SHP77 treated with DMSO at 0.1 percent for 48 hours (cell line): ENCODE data around the gene FZD1.

Experiments used
- DNase-seq: peaks from one replicate; lab custom pipeline; 2025; lab: John Stamatoyannopoulos, UW

Gene FZD1

DNA sequence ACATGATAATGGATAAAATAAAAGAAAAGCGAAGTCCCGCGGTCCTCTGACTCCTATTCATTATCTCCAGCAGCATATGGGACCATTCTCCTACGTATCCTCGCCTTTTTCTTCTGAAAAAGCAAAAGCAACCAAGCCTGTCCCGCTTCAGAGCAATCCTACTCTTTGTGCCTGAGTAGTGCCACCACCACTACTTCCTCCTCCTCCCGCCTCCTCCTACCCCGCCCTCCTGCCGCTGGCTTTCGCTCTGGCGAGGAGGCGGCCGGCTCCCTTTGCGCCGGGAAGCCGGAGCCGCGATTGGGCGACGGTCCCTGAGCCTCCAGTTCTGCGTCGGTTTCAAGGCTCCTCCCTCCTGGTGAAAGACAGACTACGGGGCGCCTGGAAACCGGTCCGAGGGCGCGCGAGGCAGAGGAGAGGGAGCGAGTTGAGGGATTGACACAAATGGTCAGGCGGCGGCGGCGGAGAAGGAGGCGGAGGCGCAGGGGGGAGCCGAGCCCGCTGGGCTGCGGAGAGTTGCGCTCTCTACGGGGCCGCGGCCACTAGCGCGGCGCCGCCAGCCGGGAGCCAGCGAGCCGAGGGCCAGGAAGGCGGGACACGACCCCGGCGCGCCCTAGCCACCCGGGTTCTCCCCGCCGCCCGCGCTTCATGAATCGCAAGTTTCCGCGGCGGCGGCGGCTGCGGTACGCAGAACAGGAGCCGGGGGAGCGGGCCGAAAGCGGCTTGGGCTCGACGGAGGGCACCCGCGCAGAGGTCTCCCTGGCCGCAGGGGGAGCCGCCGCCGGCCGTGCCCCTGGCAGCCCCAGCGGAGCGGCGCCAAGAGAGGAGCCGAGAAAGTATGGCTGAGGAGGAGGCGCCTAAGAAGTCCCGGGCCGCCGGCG is at the start of gene FZD1:
Gene FZD1 (plus strand): TSS at position 388 of the 878 bp plus-strand sequence. CDS start 448 bp downstream, at position 836.
- DNase-seq: peak; percentile 96

DNA sequence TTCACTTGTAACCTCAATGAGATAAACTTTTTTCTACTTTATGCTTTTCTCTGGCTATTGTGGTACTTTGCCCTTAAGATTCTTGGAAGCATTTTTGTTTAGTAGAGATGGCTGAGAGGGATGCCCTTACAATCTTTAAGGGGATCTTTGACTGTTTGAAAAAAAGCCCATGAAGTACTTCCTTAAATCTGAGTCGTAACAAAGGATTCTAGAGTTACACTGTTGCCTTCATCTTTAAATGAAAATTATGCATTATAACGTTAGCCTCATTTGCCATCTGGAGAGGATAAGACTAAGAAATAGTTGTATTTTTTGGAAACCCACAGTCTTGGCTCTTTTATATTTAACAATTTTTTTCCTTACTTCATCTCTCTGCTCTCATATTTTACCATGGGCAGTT is 37.8 kb upstream of the FZD1 start:
- no peak for DNase-seq

DNA sequence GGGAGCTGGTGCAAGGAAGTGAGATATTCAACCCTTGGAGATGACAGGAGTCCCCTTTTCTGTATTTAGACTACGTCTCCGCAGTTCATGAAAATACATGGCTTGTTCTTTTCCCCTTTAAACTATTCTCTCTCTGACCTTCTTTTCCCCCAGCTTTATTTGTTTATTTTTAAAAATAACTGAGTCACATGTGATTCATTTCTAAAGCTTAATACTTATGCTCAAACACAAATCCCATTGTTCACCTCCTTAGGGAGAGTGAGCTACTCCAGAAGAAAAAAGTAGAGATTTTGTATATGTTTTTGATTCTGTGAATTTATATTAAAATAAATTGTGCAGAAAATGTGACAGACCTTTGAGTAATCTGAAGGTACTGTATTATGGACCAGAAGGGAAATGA is 35.9 kb upstream of the FZD1 start:
- no peak for DNase-seq

DNA sequence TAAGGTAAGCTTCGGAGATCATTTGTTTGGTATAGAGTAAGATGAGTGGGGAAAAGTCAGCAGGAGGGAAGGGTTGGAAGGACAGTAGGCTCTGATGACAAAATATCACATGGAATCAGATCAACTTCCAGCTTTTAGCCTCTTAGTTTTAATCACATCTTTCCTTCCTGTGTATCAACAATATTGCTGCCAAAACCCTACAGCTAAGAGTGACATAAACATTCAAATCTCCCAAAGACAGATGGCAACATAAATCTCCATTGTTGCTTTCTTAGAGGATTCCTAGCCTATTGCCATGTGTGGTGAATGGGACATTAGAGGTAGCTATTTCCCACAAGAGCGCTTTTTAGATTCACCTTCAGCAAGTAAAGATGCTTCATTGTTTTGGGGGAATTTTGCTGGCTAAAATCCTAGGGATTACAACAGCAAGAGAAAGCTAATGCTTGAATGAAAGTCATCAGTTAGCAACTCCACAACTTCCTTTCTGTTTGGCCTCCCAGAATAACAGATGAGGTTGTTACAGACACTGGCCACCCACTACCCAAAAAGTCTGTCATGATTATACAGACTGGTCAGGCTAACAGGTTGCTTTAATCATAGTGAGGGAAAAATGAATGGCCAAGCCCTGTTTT is 35.2 kb upstream of the FZD1 start:
- DNase-seq: no peak

DNA sequence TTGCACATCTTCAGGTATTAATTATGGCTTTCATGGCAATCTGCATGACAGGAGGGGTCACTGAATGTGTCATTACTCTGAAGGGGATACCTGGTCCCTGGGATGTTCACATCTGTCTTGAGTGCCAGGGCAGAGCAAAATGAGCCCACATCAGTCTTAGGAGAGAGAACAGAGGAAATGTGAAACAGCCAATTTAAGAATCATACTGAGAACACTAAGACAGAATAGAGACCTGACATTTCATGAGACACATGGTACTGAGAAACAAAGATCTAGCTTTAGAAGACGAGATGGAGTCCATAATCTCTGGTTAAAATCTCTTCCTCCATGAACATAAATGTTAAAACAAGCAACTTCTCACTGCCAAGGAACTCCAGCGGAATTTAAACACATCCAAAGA is 34.1 kb upstream of the FZD1 start:
- no peak for DNase-seq

DNA sequence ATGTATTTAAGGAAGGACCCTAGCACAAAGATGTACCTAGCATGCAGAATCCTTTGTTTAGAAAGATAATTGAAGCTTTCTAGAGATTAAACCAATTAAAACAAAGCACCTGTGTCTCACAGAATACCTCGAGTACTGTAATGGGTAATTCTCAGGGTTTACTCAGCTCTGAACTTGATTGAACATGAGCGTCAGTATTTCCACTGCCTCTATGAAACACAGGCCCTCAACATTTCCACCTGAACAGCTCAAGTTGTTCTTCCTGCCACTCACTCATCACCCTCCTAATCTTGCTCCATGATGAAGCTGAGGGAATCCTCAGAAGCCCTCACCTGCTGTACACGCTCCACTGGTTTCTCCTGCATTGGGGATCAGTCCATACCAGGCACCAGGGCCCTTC is 33.7 kb upstream of the FZD1 start:
- no peak for DNase-seq

DNA sequence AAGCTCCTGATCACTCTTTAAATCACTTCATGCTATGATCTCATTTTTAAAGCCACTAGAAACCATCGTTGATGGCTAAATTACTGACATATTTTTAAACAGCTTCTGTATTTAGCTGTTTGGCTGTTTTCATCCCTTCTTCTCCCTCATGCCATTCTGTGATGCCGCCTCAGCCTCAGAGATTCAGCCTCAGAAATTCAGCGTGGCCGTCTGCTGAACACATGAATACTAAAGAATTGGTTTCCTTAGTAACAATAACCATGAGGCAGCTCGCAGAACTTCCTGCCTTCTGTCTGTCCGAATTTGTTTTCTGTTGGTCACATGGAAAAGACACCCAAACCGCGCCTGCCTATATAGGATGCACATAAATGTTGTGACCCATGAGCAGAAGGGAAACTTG is 31.0 kb upstream of the FZD1 start:
- DNase-seq: no peak

DNA sequence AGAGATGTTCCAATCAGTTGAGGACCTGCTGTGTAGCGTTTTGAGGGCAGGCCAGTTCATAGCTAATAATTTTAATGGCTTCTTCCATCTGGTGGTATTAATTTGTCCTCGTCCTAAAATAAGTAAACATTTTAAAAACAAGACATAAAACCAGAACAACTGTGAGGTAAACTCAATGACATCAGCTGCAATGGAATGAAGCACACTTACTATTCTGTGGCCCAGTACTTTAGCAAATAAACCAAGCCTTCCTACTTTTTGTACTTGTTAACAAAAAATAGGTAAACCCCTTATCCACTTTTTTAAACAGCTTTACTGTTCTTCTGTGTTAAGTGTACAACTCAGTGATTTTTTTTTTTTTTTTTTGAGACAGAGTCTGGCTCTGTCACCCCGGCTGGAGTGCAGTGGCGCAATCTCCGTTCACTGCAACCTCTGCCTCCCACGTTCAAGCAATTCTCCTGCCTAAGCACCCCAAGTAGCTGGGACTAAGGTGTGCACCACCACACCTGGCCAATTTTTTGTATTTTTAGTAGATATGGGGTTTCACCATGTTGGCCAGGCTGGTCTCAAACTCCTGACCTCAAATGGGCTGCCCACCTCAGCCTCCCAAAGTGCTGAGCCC is 28.9 kb upstream of the FZD1 start:
- DNase-seq: no peak

DNA sequence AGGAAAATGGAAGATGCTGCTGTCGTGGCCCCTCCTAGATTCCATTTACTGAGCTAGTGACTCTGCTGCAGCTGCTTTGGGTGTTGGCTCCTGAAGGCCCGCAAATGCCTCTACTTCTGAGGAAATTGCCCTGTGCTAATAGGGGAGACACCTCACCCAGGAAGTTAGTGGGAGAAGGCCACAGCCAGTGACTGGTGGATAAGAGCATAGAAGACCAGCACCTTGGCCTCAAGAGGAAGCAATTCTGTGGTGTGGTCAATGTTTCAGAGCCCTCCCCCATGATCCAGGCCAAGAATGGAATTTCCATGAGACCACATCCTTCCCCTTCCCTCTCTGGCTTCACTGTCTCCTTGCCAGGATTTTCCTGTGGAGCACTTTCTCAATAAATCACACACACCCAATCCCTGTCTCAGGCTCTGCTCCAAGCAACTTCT is 25.0 kb upstream of the FZD1 start:
- DNase-seq: no peak

DNA sequence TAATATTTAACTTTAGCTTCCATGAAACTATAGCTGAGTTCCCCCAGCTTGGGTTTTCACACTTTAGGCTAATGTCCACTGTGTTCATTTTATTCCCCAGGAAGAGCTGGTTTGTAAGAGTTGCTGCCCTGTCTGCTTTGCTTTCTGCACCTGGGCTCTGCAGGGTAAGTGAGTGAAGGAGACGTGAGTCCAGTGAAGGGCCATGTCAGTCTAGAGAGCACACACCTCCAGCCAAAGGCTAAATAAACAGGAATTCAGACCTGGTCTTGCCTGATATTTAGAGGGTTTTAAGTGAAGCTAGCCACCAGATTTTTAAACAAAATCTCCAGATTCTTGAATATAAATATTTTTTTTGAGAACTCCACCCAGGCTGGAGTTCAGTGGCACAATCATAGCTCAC is 24.5 kb upstream of the FZD1 start:
- no peak for DNase-seq

DNA sequence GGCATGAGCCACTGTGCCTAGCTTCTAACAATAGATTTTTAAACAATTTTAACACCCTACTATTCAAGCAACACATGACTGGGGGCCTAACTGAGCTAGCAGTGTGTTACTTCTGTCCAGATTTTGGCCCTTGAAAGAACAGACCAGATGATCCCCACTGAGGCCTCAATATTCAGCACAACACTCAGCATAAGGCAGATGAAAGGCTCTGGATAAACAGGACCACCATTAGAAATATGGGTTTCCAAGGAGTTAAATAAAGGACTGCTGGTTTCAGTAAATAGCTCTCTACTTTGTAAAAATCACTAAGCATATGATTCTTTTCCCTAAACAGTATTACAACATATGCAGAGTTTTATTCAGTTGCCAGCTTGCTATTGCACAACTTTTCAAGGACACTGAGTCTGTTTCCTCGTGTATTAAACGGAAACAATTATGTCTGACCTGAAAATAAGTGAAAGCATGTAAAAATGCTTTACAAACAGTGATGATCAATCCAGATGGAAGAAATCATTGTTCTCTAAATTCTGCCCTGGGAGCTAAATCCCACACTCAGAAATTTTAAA is 23.8 kb upstream of the FZD1 start:
- DNase-seq: no peak

DNA sequence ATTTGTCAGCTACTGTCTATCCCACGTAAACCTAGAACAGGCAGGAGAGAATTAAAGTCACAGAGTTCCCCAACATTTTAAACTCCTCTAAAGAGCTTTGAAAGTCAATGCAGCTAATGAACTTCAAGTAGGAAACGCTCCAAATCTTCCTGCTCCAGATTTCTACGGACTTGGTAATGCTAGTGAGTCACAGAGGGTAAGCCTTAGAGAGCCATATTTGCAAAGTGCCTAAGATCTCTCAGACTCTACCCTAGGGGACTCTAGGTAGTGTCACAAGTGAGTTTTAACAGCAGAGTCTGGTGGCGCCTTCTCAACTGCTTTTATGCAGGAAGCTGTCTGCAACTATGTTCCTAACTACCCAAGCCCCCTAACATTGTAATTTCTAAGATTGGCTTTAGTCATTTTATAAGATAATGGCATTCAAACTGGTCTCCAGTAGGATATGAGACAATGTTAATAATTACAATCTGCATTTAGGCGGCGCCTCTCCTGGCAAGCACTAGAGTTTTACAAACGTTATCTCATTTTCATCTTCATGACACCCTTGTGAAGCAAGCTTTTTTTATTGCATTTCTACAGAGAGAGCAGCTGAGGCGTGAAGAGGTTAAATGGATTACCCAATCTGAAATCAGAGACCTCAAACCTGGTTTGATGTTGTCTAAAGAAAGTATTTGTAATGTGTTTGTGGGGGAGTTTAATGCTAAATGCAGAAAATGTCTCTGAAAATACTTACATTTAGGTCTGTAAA is 22.0 kb upstream of the FZD1 start:
- DNase-seq: no peak

DNA sequence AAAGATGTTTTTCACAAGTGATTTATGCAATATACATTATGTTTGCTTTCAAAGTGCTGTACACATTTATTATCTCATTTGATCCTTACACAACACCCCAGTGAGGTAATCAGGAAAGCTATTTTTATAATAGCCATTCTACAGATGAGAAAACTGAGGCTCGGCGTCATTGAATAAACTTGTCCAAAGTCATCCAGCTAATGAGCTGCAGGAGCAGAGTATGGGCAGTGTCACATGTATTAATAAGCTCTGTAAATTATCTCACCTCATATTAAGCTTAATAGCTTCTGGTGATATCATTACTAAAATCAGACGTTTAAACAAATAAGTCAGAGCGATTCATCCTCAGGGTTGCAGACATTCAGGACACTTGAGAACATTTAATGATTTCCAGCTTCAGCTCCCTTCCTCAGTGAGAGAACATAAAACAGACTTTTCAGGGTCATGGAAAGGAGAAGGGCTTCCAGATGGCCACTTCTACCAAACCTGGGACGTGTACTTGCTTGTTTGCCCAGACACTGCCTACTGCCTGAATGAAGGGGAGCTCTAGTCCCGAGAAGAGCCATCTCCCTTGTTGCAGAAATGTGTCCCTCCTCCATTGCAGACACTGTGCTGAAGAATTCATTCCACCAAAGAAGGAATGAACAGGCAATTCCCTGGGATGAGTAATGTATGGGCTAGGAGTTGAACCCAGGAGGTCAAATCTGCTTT is 20.5 kb upstream of the FZD1 start:
- DNase-seq: peak; percentile 11

DNA sequence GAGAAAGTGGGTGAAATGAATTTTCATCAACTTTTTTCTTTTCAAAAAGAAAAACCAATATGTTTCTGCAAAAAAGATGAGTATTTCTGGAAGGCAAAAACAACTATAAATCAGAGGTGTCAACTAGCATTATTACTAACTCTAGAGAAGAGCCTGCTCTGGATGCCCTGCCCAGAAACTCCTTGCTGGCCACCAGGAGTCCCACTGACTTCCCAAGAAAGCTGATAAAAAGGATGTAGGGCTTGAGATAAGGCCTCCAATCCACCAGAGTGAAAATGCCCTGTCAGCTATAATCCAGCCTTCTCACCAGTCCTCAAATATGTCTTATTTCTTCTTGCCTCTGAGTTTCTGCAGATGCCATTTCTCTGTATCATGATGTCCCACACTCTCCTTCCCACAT is 16.7 kb upstream of the FZD1 start:
- no peak for DNase-seq

DNA sequence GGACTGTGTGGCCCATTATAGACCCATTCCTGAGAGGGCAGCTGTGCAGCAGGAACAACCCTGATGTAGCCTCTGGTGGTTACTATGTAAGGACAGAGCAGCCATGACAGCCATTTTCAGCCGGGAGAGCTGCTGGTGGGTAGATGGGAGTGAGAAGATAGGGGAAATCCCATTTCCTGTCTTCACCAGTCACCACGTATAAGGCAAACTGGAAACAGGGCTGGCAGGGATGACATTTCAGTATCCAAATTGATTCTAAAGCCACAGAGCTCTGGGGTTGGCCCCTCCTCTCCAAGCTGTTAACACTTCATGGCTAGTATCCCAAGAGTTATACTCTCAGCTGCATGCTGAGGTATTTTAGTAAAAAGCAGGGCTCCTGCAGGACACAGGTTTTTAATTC is 15.2 kb upstream of the FZD1 start:
- no peak for DNase-seq

DNA sequence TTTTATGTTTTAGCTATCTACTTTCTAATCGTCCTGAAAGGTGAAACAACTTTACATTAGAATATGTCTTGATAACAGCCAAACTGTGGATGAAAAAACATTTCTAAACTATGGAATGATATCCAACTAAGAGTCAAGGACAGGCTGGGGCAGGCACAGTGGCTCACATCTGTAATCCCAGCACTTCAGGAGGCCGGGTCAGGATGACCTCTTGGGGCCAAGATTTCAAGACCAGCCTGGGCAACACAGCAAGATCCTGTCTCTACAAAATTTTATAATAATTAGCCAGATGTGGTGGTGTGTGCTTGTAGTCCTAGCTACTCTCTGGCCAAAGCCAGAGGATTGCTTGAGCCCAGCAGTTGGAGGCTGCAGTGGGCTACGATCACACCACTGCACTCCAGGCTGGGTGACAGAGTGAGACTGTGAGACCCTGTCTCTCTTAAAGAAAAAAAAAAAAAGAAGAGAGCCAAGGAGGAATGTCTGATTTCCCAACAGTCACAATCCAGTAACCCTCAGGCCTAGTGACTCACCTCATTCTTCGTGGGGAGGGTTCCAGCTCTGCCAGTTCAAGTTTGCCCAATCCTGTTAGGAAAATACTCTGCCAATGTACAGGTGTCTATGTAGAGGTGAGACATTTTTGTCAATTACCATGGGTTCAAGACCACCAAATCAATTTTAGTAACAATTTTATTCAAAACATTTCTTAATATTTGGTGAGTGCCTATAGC is 14.6 kb upstream of the FZD1 start:
- no peak for DNase-seq

DNA sequence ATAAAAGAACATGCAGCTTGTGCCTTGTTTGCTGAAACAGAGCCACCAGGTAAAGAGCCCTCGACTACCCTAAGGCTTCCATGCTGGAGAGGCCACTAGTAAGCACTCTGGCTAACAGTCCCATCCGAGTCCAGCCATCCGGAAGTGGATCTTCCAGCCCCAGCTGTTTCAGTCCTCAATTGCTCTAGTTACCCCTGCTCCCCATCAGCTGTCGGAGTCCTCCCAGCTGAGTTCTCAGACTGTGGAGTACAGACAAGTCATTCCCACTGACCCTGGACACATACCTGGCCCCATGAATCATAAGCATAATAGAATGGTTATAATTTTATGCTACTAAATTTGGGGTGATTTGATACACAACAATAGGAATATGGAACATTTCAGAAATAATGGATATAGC is 13.5 kb upstream of the FZD1 start:
- no peak for DNase-seq

DNA sequence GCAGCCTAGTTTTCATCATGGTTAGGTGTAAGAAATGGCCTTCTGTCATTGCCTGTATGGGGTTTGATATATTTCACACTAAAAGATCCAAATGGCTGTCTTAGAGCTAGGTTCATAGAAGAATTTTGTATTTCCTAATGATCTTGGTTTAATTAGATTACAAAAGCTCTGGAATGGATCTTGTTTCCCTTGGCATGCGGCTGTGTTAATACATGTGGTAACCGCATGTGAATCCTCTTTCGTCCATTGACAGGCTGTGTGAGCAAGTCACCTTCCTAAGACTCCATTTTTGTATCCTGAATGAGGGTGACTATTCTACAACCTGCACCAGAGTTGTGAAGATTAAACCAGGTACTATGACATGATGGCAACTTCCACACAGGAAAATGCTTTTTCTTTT is 12.4 kb upstream of the FZD1 start:
- no peak for DNase-seq

DNA sequence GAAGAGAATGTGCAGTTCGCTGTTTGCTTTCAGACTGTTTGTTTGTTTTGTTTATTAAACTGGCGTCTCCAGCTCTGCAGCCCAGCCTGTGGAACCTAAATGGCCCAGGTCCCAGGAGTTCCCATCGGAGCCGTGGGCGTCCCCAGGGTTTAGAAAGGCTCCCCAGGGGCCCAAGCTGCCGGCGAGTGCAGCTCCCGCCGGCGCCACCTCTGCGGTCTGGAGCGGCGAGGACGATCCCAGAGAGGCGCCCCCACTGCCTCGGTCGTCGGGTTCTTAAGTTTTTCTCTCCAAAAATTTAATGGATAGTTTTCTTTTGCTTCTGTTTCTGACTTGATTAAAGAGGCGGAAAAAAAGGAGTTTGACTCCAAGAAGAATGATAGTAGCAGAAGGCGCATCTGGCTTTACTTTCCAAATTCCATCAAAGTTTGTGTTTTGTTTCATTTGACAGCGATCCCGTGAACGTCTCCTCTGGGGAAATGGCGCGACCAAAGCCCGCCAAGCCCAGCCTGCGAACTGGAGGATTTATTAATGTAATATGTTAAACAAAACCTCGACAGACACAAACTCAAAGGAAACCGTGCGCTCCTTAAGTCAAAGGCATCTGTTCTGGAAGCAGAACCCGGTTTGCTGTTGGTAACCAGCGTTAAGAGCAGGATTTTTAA is 718 bp upstream of the FZD1 start:
- DNase-seq: no peak
